ENCODE data around the gene ELOVL7. TPM values are rescaled to one million over a fixed set of nuclear protein-coding genes. Genes with fewer than 3 reads are reported as not detected.

ELOVL7 gene
- total RNA-seq, 1 experiment from 2014 or later = 2.5 TPM

DNA sequence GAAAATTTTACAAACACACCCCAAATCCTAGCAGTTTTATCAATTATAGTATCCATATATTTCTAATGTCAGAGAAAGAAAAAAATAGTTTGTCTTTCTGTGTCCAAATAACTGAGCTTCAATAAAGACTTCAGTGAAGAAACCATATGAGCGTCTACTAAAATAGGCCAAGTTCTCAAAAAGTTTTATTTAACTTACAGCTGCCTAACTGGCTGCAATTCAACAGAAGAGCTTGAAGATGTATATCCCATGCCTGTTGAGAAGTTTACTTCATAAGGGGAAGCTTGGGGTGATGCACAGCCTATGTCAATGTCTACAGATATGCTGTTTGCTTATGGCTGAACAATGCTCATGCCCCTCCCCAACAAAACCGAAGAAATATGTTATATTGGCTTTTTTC lies 43.7 kb upstream of the ELOVL7 start:
- TF ChIP-seq, protein P1, sequence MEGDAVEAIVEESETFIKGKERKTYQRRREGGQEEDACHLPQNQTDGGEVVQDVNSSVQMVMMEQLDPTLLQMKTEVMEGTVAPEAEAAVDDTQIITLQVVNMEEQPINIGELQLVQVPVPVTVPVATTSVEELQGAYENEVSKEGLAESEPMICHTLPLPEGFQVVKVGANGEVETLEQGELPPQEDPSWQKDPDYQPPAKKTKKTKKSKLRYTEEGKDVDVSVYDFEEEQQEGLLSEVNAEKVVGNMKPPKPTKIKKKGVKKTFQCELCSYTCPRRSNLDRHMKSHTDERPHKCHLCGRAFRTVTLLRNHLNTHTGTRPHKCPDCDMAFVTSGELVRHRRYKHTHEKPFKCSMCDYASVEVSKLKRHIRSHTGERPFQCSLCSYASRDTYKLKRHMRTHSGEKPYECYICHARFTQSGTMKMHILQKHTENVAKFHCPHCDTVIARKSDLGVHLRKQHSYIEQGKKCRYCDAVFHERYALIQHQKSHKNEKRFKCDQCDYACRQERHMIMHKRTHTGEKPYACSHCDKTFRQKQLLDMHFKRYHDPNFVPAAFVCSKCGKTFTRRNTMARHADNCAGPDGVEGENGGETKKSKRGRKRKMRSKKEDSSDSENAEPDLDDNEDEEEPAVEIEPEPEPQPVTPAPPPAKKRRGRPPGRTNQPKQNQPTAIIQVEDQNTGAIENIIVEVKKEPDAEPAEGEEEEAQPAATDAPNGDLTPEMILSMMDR (conservative IDR thresholded peaks at IDR 0.05) = no peak
- Histone ChIP-seq H3K18ac (ENCODE audit: insufficient read length, low read depth, low read length) (no peak overlapping the region), H2BK20ac (ENCODE audit: low read depth, low read length, poor library complexity, severe bottlenecking) (no peak overlapping the region), H3K79me2 (ENCODE audit: insufficient read depth, low read length) (no peaks in the 10 kb centered on the region), H2BK120ac (ENCODE audit: low read depth, low read length, poor library complexity, severe bottlenecking) (no peak overlapping the region), H3K9me3 (ENCODE audit: control insufficient read depth, low read depth, low read length) (peaks cover 1% of the 10 kb centered on the region), H4K91ac (ENCODE audit: insufficient read length, low read depth, low read length) (no peak overlapping the region), H3K79me1 (ENCODE audit: insufficient read depth, low read depth, low read length, poor library complexity, severe bottlenecking) (no peaks in the 10 kb centered on the region), H4K5ac (ENCODE audit: insufficient read length, low read depth, low read length) (no peak overlapping the region), H2BK5ac (ENCODE audit: insufficient read length, low read length) (no peak overlapping the region), H3K9ac (ENCODE audit: extremely low read depth, insufficient read length, low read length) (no peak overlapping the region), H3K4ac (ENCODE audit: low read depth, low read length) (no peak overlapping the region), H2BK15ac (ENCODE audit: low read depth, low read length) (no peak overlapping the region), H3K56ac (ENCODE audit: insufficient read length, low read depth, low read length) (no peak overlapping the region), H4K20me1 (ENCODE audit: control insufficient read depth, insufficient read depth, insufficient read length) (no peaks in the 10 kb centered on the region), H3K4me1 (ENCODE audit: insufficient read depth, low read length) (no peaks in the 10 kb centered on the region; the same call in 1 of the 2 replicates), H3K4me2 (ENCODE audit: insufficient read depth, insufficient read length, low read length) (no peak overlapping the region), H2BK12ac (ENCODE audit: insufficient read length, low read depth, low read length) (no peak overlapping the region), H2AK5ac (ENCODE audit: insufficient read length, low read length) (no peak overlapping the region), H3K23ac (ENCODE audit: insufficient read length, low read depth, low read length) (no peak overlapping the region), H3K27me3 (ENCODE audit: insufficient read depth, low read length) (no peaks in the 10 kb centered on the region), H2AFZ (ENCODE audit: low read length) (no peak overlapping the region), H4K8ac (replicated peaks; ENCODE audit: insufficient read length, low read depth, low read length) (no peak overlapping the region), H3K23me2 (ENCODE audit: insufficient read length, low read depth, low read length, poor library complexity, severe bottlenecking) (no peaks in the 10 kb centered on the region), H3K14ac (ENCODE audit: insufficient read depth, low read length) (no peak overlapping the region), H3K27ac (ENCODE audit: insufficient read length, low read depth, low read length) (no peak overlapping the region), H3T11ph (ENCODE audit: low read length) (no peak overlapping the region)
- no peak for DNase-seq
- Mint-ChIP-seq H3K27me3 (ENCODE audit: low read depth) (no peaks in the 10 kb centered on the region), H3K36me3 (ENCODE audit: insufficient read depth in 1 of 3, low read depth in 3 of 3) (peaks cover 15 to 26% (median 17%) of the 10 kb centered on the region in 3 experiments), H3K27ac (no peak overlapping the region), H3K4me3 (no peak overlapping the region), H3K4me1 (peaks cover 14 to 15% of the 10 kb centered on the region in 2 experiments), H3K9me3 (peaks cover 5 to 7% of the 10 kb centered on the region in 2 experiments)
- no CpG with 5 or more reads among the region's 2 CpGs for WGBS (ENCODE audit: extremely low coverage, insufficient read length, low lambda C conversion rate)
